Fibroblast of lung (primary cell): Measurements from ENCODE around the gene POLG. TPM values are rescaled to one million over a fixed set of nuclear protein-coding genes. Genes with fewer than 3 reads are reported as not detected.
"Not testable (repeated sequence)": the region's sequence is repeated elsewhere in the genome, so short reads cannot be mapped to it uniquely, and the experiment has no call there.

ENCODE experiments used
- DNase-seq, 2 donors: peaks; one replicate each; pipeline versions ENCODE4 v3.0.0 to v3.0.0-alpha.2; 2010; ENCODE audit warnings: low read depth in 2 of 2
- H2AFZ ChIP-seq: 2 replicates; pipeline ENCODE4 v1.5.1; 2012; ENCODE audit warnings: low read length, control low read depth, inconsistent platforms
- H3K27ac ChIP-seq: 2 replicates; pipeline ENCODE4 v1.5.1; 2011; ENCODE audit warnings: low read length, control low read depth; ENCODE audit not compliant: insufficient read depth
- H3K27me3 ChIP-seq: 2 replicates; pipeline ENCODE4 v1.5.1; 2011; ENCODE audit warnings: mild to moderate bottlenecking, low read length; ENCODE audit not compliant: control insufficient read depth, insufficient read depth
- H3K36me3 ChIP-seq: 2 replicates; pipeline ENCODE4 v1.5.1; 2011; ENCODE audit warnings: low read length; ENCODE audit not compliant: control insufficient read depth, insufficient read depth
- H3K4me1 ChIP-seq: 2 replicates; pipeline ENCODE4 v1.5.1; 2011; ENCODE audit warnings: low read length; ENCODE audit not compliant: control insufficient read depth, insufficient read depth; ENCODE audit errors: extremely low read depth
- H3K4me2 ChIP-seq: 2 replicates; pipeline ENCODE4 v1.5.1; 2011; ENCODE audit warnings: low read length, control low read depth; ENCODE audit not compliant: insufficient read depth; ENCODE audit errors: extremely low read depth
- H3K4me3 ChIP-seq, 4 experiments: fragments of 200-600 bp in 1 of 4; sonication (generic) in 1 of 4; replicated peaks in 1 of 4; 2 replicates each; pipeline ENCODE4 v1.5.1; 2011 to 2016; ENCODE audit warnings: low read length in 4 of 4, low read depth in 3 of 4, mild to moderate bottlenecking in 3 of 4, control low read depth in 2 of 4, inconsistent platforms in 1 of 4, mixed read lengths in 1 of 4; ENCODE audit not compliant: insufficient read depth in 1 of 4; ENCODE audit errors: control extremely low read depth in 1 of 4
- H3K79me2 ChIP-seq: 2 replicates; pipeline ENCODE4 v1.5.1; 2012; ENCODE audit warnings: mild to moderate bottlenecking, low read length, inconsistent platforms; ENCODE audit not compliant: control insufficient read depth, insufficient read depth
- H3K9ac ChIP-seq: 2 replicates; pipeline ENCODE4 v1.5.1; 2011; ENCODE audit warnings: mild to moderate bottlenecking, low read length, control low read depth; ENCODE audit not compliant: insufficient read depth
- H3K9me3 ChIP-seq: 2 replicates; pipeline ENCODE4 v1.5.1; 2012; ENCODE audit warnings: low read depth, low read length; ENCODE audit not compliant: control insufficient read depth, insufficient read depth
- H4K20me1 ChIP-seq: 2 replicates; pipeline ENCODE4 v1.5.1; 2011; ENCODE audit warnings: low read length; ENCODE audit not compliant: control insufficient read depth, insufficient read depth; ENCODE audit errors: extremely low read depth
- EZH2 ChIP-seq: IDR thresholded peaks from 2 replicates; pipeline ENCODE4 v1.5.1; 2012; ENCODE audit warnings: low read length, control low read depth, mild to moderate bottlenecking; ENCODE audit errors: missing control alignments
- polyA plus RNA-seq, 2 donors: library from polyadenylated mRNA; depleted of rRNA in 1 of 2; stranded (reverse) in 1 of 2; unstranded in 1 of 2; fragments of >200 nt; gene quantifications; 2 replicates each; pipeline ENCODE4 v1.2.1, GENCODE V29; 2011 to 2012; ENCODE audit warnings: missing spikeins in 1 of 2
- total RNA-seq: library from RNA; depleted of rRNA; stranded (reverse); fragments of >200 nt; gene quantifications from 2 replicates; pipeline ENCODE4 v1.2.1, GENCODE V29; 2014
- TF ChIP-seq, protein P1 (sequence below), 2 donors: IDR thresholded peaks in 1 of 2; conservative IDR thresholded peaks in 1 of 2; 1 replicate in 1 of 2; 2 replicates in 1 of 2; pipeline ENCODE4 v1.5.1; 2011 to 2012; ENCODE audit warnings: low read length in 2 of 2, control low read depth in 1 of 2, inconsistent platforms in 1 of 2, low read depth in 1 of 2, mild to moderate bottlenecking in 1 of 2

The POLG gene
- total and polyA plus RNA-seq, 2 donors (not counting 1 experiment from before 2014, with no cell fraction given) = 20.4 to 61.3 TPM

DNA sequence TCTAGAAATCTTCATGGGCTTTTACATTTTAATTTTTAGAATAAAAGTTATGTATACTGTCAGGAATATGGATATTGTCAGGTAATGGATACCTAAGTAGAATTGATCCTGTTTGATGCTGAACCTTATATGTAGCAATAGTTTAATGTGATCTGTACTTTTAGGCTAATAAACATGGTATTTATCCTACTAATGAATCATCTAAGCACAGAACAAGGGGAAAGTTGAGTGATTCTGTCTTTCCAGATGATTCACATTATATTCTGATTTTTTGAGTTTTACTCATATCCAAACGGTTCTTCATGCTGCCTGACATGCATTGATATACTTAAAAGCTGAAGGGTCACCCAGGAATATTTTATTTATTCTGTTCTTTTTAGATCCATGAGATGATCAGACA lies 56.3 kb downstream of the POLG start:
- no peaks in the 10 kb centered on the region for H3K36me3 ChIP-seq
- peak in 1 of 2 donors; percentile 27 for DNase-seq
- no peaks in the 10 kb centered on the region for H4K20me1 ChIP-seq
- no peak overlapping the region for H2AFZ ChIP-seq
- no peaks in the 10 kb centered on the region for H3K9me3 ChIP-seq
- no peak for TF ChIP-seq EZH2
- TF ChIP-seq, protein P1, sequence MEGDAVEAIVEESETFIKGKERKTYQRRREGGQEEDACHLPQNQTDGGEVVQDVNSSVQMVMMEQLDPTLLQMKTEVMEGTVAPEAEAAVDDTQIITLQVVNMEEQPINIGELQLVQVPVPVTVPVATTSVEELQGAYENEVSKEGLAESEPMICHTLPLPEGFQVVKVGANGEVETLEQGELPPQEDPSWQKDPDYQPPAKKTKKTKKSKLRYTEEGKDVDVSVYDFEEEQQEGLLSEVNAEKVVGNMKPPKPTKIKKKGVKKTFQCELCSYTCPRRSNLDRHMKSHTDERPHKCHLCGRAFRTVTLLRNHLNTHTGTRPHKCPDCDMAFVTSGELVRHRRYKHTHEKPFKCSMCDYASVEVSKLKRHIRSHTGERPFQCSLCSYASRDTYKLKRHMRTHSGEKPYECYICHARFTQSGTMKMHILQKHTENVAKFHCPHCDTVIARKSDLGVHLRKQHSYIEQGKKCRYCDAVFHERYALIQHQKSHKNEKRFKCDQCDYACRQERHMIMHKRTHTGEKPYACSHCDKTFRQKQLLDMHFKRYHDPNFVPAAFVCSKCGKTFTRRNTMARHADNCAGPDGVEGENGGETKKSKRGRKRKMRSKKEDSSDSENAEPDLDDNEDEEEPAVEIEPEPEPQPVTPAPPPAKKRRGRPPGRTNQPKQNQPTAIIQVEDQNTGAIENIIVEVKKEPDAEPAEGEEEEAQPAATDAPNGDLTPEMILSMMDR (conservative IDR thresholded peaks at IDR 0.05 in 1 of 2, IDR thresholded peaks at IDR 0.05 in 1 of 2; ENCODE audit: low read depth in 1 of 2, low read length in 2 of 2) = no peak
- no peaks in the 10 kb centered on the region for H3K79me2 ChIP-seq
- H3K4me1 ChIP-seq = no peaks in the 10 kb centered on the region
- H3K27ac ChIP-seq = no peak overlapping the region
- H3K27me3 ChIP-seq = no peaks in the 10 kb centered on the region
- no peak overlapping the region for H3K4me2 ChIP-seq
- H3K4me3 ChIP-seq = no peak overlapping the region
- H3K9ac ChIP-seq = no peak overlapping the region

DNA sequence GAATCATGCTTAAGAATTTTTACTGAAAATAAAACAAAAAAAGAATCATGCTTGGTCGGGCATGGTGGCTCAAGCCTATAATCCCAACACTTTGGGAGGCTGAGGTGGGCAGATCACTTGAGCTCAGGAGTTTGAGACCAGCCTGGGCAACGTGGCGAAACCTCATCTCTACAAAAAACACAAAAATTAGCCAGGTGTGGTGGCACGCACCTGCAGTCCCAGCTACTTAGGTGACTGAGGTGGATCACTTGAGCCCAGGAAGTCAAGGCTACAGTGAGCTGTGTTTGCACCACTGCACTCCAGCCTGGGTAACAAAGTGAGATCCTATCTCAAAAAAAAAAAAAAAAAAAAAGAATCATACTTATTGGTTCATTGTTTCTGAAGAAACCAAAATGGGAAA lies 57.3 kb downstream of the POLG start:
- H3K36me3 ChIP-seq, H3K27ac ChIP-seq, H3K4me3 ChIP-seq, H3K79me2 ChIP-seq, H3K9me3 ChIP-seq, H3K4me1 ChIP-seq, H2AFZ ChIP-seq, H3K9ac ChIP-seq, H3K4me2 ChIP-seq, H4K20me1 ChIP-seq, H3K27me3 ChIP-seq, DNase-seq: not testable (repeated sequence)

Other genes starting within 250 kb of the POLG start
- gene ABHD2, start 246.4 kb downstream of the POLG start, total RNA-seq = 42.9 and 84.9 TPM in 2 replicates
- gene ABHD2, start 246.4 kb downstream of the POLG start, polyA plus RNA-seq = 39.5 and 55.3 TPM in 2 replicates
- gene RLBP1, start 113.2 kb downstream of the POLG start, total RNA-seq = not detected in 2 replicates
- not detected in 2 replicates for gene RLBP1, start 113.2 kb downstream of the POLG start, polyA plus RNA-seq
- gene FANCI, start 90.8 kb downstream of the POLG start, total RNA-seq = 5.6 and 13.4 TPM in 2 replicates
- gene FANCI, start 90.8 kb downstream of the POLG start, polyA plus RNA-seq = 12.6 and 36.3 TPM in 2 replicates
- under 0.01 TPM in 1 of 2 replicates, not detected in the other for gene RHCG, start 161.8 kb upstream of the POLG start, total RNA-seq
- not detected in 2 replicates for gene RHCG, start 161.8 kb upstream of the POLG start, polyA plus RNA-seq
- gene TICRR, start 240.6 kb upstream of the POLG start, total RNA-seq = 0.26 and 1.2 TPM in 2 replicates
- 1.6 and 3.6 TPM in 2 replicates for gene TICRR, start 240.6 kb upstream of the POLG start, polyA plus RNA-seq